C4-2B (cell line): ENCODE data around the gene RFC2.

Experiments used
- ZFX ChIP-seq: fragments of 450-650 bp; IDR thresholded peaks from 2 replicates; pipeline ENCODE4 v1.6.1; 2017
- TF ChIP-seq, protein P1 (sequence below): fragments of 450-650 bp; conservative IDR thresholded peaks from 2 replicates; pipeline ENCODE4 v1.5.1; 2017; ENCODE audit warnings: mild to moderate bottlenecking

DNA sequence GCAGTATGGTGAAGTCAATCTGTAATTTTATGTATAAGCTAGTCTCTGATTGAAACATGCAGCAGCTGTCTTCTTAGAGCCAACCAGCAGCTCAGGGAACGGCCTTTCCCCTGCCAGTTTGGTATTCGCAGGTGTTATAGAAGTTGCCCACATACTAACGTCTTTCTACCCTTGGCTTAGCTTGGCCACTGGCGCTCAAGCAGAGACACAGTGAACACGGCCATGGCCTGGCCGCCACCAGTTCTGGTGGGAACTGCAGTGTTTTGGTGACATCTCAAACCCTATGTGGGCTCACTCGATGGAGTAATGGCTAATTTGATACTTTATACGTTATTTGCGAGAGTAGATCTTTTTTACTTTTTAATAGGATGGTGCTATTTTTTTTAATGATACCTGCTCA lies 63.0 kb downstream of the RFC2 start:
- TF ChIP-seq, protein P1, sequence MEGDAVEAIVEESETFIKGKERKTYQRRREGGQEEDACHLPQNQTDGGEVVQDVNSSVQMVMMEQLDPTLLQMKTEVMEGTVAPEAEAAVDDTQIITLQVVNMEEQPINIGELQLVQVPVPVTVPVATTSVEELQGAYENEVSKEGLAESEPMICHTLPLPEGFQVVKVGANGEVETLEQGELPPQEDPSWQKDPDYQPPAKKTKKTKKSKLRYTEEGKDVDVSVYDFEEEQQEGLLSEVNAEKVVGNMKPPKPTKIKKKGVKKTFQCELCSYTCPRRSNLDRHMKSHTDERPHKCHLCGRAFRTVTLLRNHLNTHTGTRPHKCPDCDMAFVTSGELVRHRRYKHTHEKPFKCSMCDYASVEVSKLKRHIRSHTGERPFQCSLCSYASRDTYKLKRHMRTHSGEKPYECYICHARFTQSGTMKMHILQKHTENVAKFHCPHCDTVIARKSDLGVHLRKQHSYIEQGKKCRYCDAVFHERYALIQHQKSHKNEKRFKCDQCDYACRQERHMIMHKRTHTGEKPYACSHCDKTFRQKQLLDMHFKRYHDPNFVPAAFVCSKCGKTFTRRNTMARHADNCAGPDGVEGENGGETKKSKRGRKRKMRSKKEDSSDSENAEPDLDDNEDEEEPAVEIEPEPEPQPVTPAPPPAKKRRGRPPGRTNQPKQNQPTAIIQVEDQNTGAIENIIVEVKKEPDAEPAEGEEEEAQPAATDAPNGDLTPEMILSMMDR, result no peak
- no peak for TF ChIP-seq ZFX
